Ureter (tissue), 1 donor: Measurements from ENCODE around the gene FANCG. TPM values are rescaled to one million over a fixed set of nuclear protein-coding genes. Genes with fewer than 3 reads are reported as not detected.

ENCODE experiments used
- DNase-seq: peaks from one replicate; pipeline ENCODE4 v3.0.0-alpha.2; 2020; ENCODE audit warnings: low spot score
- total RNA-seq: library from RNA; stranded (reverse); gene quantifications from one replicate; pipeline ENCODE4 v1.2.4, GENCODE V29; 2023
- donor health status: DM: yes; HTN: yes; CAD: no.

FANCG gene
- total RNA-seq, result 19.3 TPM

- DNase-seq, result peak; percentile 90
Observed at GRCh38 chr9:35079426-35080341, at the start of gene FANCG. TSS of gene FANCG (minus strand) at chr9:35079942. CDS start at chr9:35079524, 418 bp downstream.

- peak; percentile 94 for DNase-seq
Observed at GRCh38 chr9:35116898-35117551, 37.3 kb upstream of the FANCG start.

GRCh38 chr9:35116539-35116897, 36.8 kb upstream of the FANCG start:
- DNase-seq, result no peak

GRCh38 chr9:35115680-35116538, 36.2 kb upstream of the FANCG start, which contains the start of gene ATOSB:
TSS of gene ATOSB (minus strand) at chr9:35115862. CDS start at chr9:35108274, 7,588 bp downstream.
- DNase-seq, result peak; percentile 98

- DNase-seq, result peak; percentile 71
Observed at GRCh38 chr9:35114840-35115628, 35.3 kb upstream of the FANCG start.

GRCh38 chr9:35114113-35114839, 34.5 kb upstream of the FANCG start:
- DNase-seq, result peak; percentile 85

GRCh38 chr9:35112257-35113020, 32.7 kb upstream of the FANCG start:
- no peak for DNase-seq

GRCh38 chr9:35111001-35111933, 31.5 kb upstream of the FANCG start:
- peak; percentile 98 for DNase-seq

GRCh38 chr9:35110327-35110761, 30.6 kb upstream of the FANCG start:
- peak; percentile 49 for DNase-seq

GRCh38 chr9:35108946-35109575, 29.3 kb upstream of the FANCG start:
- DNase-seq, result peak; percentile 37

GRCh38 chr9:35108461-35108860, 28.7 kb upstream of the FANCG start:
- DNase-seq, result peak; percentile 32

- peak; percentile 41 for DNase-seq
Observed at GRCh38 chr9:35107297-35108290, 27.9 kb upstream of the FANCG start.

GRCh38 chr9:35106343-35106730, 26.6 kb upstream of the FANCG start:
- DNase-seq, result no peak

- DNase-seq, result no peak
Observed at GRCh38 chr9:35105571-35106342, 26.0 kb upstream of the FANCG start.

GRCh38 chr9:35105126-35105525, 25.4 kb upstream of the FANCG start:
- no peak for DNase-seq

- DNase-seq, result no peak
Observed at GRCh38 chr9:35104586-35104985, 24.8 kb upstream of the FANCG start.
